ENCODE results near the gene PDIA4.

PDIA4 gene

DNA sequence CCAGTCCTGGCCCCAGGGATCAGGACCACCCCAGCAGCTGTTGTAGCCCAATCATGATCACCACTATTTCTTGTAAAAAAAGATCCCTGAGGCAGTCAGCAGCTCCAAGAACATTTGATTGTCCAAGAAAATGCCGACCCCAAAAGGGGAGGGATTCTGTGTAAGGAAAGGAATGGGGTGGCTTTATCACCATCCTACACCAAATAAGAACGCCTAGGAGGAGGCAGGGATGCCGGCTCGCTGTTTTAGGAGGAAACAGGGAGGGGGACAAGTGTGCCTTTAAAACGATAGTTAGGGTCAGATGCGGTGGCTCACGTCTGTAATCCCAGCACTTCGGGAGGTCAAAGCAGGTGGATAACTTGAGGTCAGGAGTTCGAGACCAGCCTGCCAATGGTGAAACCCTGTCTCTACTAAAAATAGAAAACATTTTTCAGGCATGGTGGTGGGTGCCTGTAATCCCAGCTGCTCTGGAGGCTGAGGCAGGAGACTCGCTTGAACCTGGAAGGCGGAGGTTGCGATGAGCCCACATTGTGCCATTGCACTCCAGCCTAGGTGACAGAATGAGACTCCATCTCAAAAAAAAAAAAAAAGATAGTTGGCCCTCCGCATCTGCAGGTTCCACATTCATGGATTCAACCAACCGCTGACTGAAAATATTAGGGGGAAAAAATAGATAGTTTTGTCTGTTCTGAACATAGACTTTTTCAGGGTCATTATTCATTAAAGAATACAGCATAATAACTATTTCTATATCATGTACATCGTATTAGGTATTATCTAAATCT, 63.6 kb downstream of the PDIA4 start:
- DNase-seq (ENCODE audit: low read depth), result no peak

DNA sequence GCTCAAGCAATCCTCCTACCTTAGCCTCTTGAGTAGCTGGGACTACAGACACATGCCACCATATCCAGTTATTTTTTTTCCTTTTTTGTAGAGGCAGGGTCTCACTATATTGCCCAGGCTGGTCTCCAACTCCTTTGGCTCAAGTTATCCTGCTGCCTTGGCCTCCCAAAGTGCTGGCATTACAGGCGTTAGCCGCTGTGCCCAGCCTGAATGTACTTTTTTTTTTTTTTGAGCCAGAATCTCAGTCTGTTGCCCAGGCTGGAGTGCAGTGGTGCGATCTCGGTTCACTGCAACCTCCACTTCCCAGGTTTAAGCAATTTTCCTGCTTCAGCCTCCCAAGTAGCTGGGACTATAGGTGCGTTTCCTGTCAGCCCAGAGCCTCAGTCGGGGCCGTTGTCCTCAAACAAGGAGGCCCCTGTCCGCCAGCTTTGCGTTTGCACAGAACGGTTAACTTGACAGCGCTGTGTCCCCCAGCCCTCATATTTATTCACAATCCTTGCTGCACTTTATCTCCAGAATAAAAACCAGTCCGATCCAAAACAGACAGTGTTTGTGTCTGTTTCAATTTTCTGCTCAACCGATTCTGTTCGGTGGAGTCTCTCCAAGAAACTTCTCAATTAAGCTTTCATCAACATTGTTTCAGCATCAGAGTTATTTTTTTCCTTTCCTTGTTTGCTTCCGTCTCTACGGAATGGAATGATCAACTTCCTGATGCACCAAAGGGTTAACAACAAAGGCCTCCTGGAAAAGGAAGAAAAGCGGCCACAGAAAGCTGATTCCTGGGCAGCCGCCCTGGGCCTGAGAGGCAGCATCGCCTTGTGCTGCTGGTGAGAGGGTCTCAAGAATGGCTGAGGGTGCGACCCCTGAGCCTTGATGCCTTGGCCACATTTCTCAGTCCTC, 64.5 kb downstream of the PDIA4 start:
- DNase-seq (ENCODE audit: low read depth), result no peak

- peak; percentile 63 for DNase-seq (ENCODE audit: low read depth)
Observed at GRCh38 chr7:148962823-148963582, 65.3 kb downstream of the PDIA4 start.

DNA sequence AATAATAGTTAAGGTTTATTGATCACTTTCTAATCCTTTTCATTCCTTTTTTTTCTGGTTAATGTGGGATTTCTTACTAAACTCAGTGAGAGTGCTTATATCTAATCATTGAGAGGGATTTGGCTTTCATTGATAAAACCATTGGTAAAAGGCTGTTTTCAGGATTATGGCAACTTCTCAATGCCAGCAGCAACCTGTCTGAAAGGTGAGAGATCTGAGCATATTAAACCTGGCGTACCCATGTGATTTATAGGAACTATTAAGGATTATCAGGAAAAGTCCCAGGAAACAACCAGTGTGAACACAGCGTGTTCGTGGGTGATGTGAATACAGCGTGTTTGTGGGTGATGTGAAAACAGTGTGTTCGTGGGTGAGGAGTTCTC, 65.9 kb downstream of the PDIA4 start:
- DNase-seq (ENCODE audit: low read depth), result no peak

DNA sequence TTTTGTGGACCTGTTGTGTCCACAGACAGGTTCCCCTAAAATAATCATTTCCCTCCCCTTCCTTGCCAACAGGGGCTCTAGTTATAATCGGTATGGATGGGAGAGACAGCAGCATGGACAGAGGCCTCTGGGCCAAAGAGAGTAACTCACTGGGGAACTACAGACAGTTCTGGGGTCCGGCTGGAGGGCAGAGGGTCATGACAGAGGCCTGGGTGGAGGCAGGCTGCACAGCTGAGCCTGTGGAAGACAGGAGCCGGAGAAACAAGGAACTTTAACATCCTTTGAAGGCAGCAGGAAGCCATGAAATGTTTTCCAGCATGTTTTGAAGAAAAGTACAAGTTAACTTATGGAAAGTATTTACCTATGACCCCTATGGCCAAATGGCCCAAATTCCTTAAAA, 68.6 kb downstream of the PDIA4 start:
- DNase-seq (ENCODE audit: low read depth), result no peak

DNA sequence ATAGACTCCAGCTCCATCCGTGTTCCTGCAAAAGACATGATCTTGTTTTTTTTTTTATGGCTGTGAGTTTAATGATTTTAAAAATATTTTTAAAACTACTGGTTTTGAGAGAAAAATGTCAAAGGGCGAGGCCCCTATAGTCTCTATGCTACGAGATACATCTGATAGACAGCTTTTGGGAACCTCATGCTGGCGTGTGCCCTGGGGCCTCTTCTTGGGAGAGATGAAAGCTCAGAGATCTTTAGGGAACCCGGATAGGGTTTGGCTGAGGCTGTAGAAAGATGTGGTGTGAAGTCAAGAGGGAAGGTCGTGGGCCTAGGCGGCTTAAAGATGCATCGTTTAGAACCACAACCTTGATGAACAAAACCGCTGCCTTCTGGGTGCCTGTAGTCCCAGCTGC, 70.2 kb downstream of the PDIA4 start:
- DNase-seq (ENCODE audit: low read depth), result no peak

DNA sequence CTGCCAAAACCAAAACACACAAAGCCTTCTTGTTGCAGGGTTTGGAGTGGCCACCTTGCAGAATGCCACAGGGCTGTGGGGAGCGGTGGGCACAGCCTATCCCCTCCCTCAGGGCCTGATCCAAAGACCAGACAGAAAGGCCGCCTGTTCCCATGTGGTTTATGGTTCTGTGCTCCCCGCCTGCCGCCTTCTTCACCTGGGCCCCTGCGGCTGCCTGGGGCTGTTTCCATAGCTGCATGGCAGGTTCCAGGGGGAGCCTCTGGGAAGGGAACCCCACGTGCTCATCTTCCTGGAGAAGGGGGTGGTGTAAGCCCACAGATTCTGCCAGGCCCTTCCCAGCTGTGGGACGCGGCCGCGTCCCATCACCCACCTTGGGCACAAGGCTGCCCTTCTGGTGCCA, 73.5 kb downstream of the PDIA4 start:
- DNase-seq (ENCODE audit: low read depth), result no peak

DNA sequence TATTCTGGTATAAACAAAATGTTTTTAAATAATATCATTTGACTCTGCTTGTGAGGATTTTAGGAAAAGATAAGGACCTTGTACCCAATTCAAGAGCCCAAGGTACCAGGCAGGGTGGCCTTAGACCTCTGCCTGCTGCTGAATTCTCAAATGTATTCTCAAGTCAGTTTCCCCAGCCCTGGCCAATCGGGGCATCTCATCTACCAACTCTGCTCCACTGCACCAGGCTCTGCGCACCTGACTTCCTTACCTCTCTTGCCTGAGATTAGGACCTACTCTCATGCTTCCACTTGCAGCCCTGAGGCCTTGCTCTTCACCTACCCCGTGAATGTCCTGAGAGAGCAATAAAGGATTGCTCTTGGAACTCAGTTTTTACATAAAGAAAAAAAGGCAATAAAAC, 74.6 kb downstream of the PDIA4 start:
- no peak for DNase-seq (ENCODE audit: low read depth)
